Stimulated activated CD4-positive, alpha-beta T cell treated with anti-CD3 and anti-CD28 coated beads, Interleukin-2, amount 100 ng/mL, for 48 hours (primary cell): ENCODE data around the gene ZNF417.
"Not testable (repeated sequence)": the region's sequence is repeated elsewhere in the genome, so short reads cannot be mapped to it uniquely, and the experiment has no call there.

Experiments
- DNase-seq, 2 donors: peaks; one replicate each; pipeline ENCODE4 v3.0.0-alpha.2; 2020

Gene ZNF417

GRCh38 chr19:57887195-57887941 is 29.0 kb downstream of the ZNF417 start:
- DNase-seq, result no peak

GRCh38 chr19:57886046-57886445 is 30.3 kb downstream of the ZNF417 start:
- DNase-seq, result no peak

GRCh38 chr19:57873883-57874799 is 42.3 kb downstream of the ZNF417 start:
- DNase-seq, result not testable (repeated sequence)

- no peak for DNase-seq
Observed at GRCh38 chr19:57872450-57872849, 43.9 kb downstream of the ZNF417 start.

- no peak for DNase-seq
Observed at GRCh38 chr19:57870225-57870624, 46.2 kb downstream of the ZNF417 start.

GRCh38 chr19:57869655-57870054 is 46.7 kb downstream of the ZNF417 start:
- DNase-seq, result not testable (repeated sequence)

GRCh38 chr19:57867868-57868492 is 48.4 kb downstream of the ZNF417 start:
- no peak for DNase-seq
